ENCODE data around the gene OR8K5. TPM values are rescaled to one million over a fixed set of nuclear protein-coding genes. Genes with fewer than 3 reads are reported as not detected.

The OR8K5 gene
- total RNA-seq, 2 experiments from 2014 or later = not detected

Other genes starting within 250 kb of the OR8K5 start
- not detected for gene OR5W2, start 245.7 kb downstream of the OR8K5 start, total RNA-seq
- not detected for gene OR5I1, start 223.9 kb downstream of the OR8K5 start, total RNA-seq
- gene OR10AG1, start 190.4 kb downstream of the OR8K5 start, total RNA-seq = not detected
- gene OR5F1, start 165.7 kb downstream of the OR8K5 start, total RNA-seq = not detected
- not detected for gene OR5AS1, start 132.7 kb downstream of the OR8K5 start, total RNA-seq
- gene OR8I2, start 67.0 kb downstream of the OR8K5 start, total RNA-seq = not detected
- not detected for gene OR8H2, start 56.6 kb downstream of the OR8K5 start, total RNA-seq
- gene OR8H3, start 37.9 kb downstream of the OR8K5 start, total RNA-seq = not detected
- not detected for gene OR8J3, start 20.1 kb downstream of the OR8K5 start, total RNA-seq
- gene OR5J2, start 16.3 kb upstream of the OR8K5 start, total RNA-seq = not detected
- not detected for gene OR5T2, start 73.9 kb upstream of the OR8K5 start, total RNA-seq
- gene OR5T3, start 91.9 kb upstream of the OR8K5 start, total RNA-seq = not detected
- not detected for gene OR5T1, start 113.8 kb upstream of the OR8K5 start, total RNA-seq
- not detected for gene OR8H1, start 131.9 kb upstream of the OR8K5 start, total RNA-seq
- not detected for gene OR8K3, start 154.8 kb upstream of the OR8K5 start, total RNA-seq
- not detected for gene OR8K1, start 185.7 kb upstream of the OR8K5 start, total RNA-seq
- gene OR8J1, start 194.0 kb upstream of the OR8K5 start, total RNA-seq = not detected
- gene OR8U1, start 215.3 kb upstream of the OR8K5 start, total RNA-seq = not detected

All from activated CD4-positive, alpha-beta T cell treated with anti-CD3 and anti-CD28 coated beads, Interleukin-2, amount 10 ng/mL, durations not matched to agents 7 days and 5 days (primary cell).